Ascending aorta (tissue), 2 donors: Measurements from ENCODE around the gene SART1. TPM values are rescaled to one million over a fixed set of nuclear protein-coding genes. Genes with fewer than 3 reads are reported as not detected.

ENCODE experiments used
- DNase-seq, 2 donors: peaks; one replicate each; pipeline ENCODE4 v3.0.0-alpha.2; 2019; ENCODE audit warnings: low spot score in 2 of 2
- H3K27ac ChIP-seq, 2 donors: fragments of 200-600 bp; sonication (generic); one replicate each; pipeline ENCODE4 v1.5.1; 2016 to 2017; ENCODE audit warnings: mild to moderate bottlenecking in 1 of 2
- H3K27me3 ChIP-seq: fragments of 200-600 bp; sonication (generic); one replicate; pipeline ENCODE4 v1.5.1; 2017
- H3K36me3 ChIP-seq, 2 donors: fragments of 200-600 bp; sonication (generic); one replicate each; pipeline ENCODE4 v1.5.1; 2016
- H3K4me1 ChIP-seq, 2 donors: fragments of 200-600 bp; sonication (generic); one replicate each; pipeline ENCODE4 v1.5.1; 2016 to 2017; ENCODE audit warnings: mild to moderate bottlenecking in 1 of 2
- H3K4me3 ChIP-seq, 2 donors: fragments of 200-600 bp; sonication (generic); one replicate each; pipeline ENCODE4 v1.5.1; 2016 to 2017; ENCODE audit warnings: mild to moderate bottlenecking in 1 of 2
- H3K9me3 ChIP-seq, 2 donors: fragments of 200-600 bp; sonication (generic); one replicate each; pipeline ENCODE4 v1.5.1; 2016
- intact Hi-C: fragments of 100-400 bp; cut with DNase I; formaldehyde crosslinking; loops from one replicate; pipeline ENCODE4 v1.15.1; 2023
- total RNA-seq: library from RNA; depleted of rRNA; stranded (reverse); fragments of >200 nt; gene quantifications from one replicate; pipeline ENCODE4 v1.1.0, GENCODE V29; 2016
- TF ChIP-seq, protein P1 (sequence below), 3 experiments: fragments of 200-600 bp in 2 of 3; fragments of 450-650 bp in 1 of 3; sonication (generic) in 2 of 3; IDR thresholded peaks; one replicate each; pipeline ENCODE4 v1.5.1; 2016 to 2019; ENCODE audit warnings: antibody characterized with exemption in 3 of 3, mild to moderate bottlenecking in 1 of 3, moderate library complexity in 1 of 3

SART1 gene
- total RNA-seq, 1 donor from 2014 or later, result 28.4 TPM

GRCh38 chr11:65982824-65983588, 21.5 kb downstream of the SART1 start:
- no peaks in the 10 kb centered on the region for H3K9me3 ChIP-seq
- TF ChIP-seq, protein P1, sequence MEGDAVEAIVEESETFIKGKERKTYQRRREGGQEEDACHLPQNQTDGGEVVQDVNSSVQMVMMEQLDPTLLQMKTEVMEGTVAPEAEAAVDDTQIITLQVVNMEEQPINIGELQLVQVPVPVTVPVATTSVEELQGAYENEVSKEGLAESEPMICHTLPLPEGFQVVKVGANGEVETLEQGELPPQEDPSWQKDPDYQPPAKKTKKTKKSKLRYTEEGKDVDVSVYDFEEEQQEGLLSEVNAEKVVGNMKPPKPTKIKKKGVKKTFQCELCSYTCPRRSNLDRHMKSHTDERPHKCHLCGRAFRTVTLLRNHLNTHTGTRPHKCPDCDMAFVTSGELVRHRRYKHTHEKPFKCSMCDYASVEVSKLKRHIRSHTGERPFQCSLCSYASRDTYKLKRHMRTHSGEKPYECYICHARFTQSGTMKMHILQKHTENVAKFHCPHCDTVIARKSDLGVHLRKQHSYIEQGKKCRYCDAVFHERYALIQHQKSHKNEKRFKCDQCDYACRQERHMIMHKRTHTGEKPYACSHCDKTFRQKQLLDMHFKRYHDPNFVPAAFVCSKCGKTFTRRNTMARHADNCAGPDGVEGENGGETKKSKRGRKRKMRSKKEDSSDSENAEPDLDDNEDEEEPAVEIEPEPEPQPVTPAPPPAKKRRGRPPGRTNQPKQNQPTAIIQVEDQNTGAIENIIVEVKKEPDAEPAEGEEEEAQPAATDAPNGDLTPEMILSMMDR (IDR thresholded peaks at IDR 0.05), result no peak
- DNase-seq, result no peak
- intact Hi-C loops, result no loop called here
- peaks cover 14 to 22% of the 10 kb centered on the region in 2 donors for H3K36me3 ChIP-seq
- no peaks in the 10 kb centered on the region for H3K27me3 ChIP-seq
- H3K4me3 ChIP-seq, result no peak overlapping the region
- H3K4me1 ChIP-seq, result no peaks in the 10 kb centered on the region
- no peak overlapping the region for H3K27ac ChIP-seq

- no peak overlapping the region for H3K27ac ChIP-seq
- no peak for DNase-seq
- H3K36me3 ChIP-seq, result peaks cover 8 to 16% of the 10 kb centered on the region in 2 donors
- no peaks in the 10 kb centered on the region for H3K27me3 ChIP-seq
- no peaks in the 10 kb centered on the region for H3K4me1 ChIP-seq
- TF ChIP-seq, protein P1 (IDR thresholded peaks at IDR 0.05), result no peak
- no peaks in the 10 kb centered on the region for H3K9me3 ChIP-seq
- no peak overlapping the region for H3K4me3 ChIP-seq
- intact Hi-C loops, result no loop called here
Observed at GRCh38 chr11:65983589-65983987, 22.1 kb downstream of the SART1 start.

DNA sequence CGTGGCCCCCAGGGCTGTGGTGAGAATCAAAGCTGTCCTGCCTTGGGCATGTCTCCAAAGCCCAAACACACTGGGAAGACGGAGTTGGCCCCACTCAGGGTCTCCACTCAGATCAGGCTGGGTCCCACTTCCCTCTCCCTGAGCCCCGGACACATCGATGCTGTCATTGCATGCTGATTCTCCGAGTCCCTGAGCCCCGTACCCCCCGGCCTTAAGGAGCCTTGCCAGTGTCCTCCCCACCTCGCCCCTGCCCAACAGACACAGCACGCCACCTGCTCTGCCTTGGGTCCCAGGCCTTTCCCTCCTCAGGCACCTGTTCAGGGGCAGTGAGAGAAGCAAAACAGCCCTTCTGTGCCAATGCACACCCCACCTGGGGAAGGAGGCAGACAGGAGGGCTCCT, 25.8 kb downstream of the SART1 start:
- Histone ChIP-seq H3K27me3 (no peaks in the 10 kb centered on the region), H3K36me3 (no peaks in the 10 kb centered on the region), H3K4me1 (no peaks in the 10 kb centered on the region), H3K9me3 (no peaks in the 10 kb centered on the region), H3K4me3 (no peak overlapping the region), H3K27ac (no peak overlapping the region)
- DNase-seq, result no peak
- TF ChIP-seq, protein P1 (IDR thresholded peaks at IDR 0.05), result no peak
- intact Hi-C loops, result no loop called here

- no peaks in the 10 kb centered on the region for H3K4me1 ChIP-seq
- peak overlapping the region; percentile 15 to 60 for H3K27ac ChIP-seq
Observed at GRCh38 chr11:65988791-65989592, 27.5 kb downstream of the SART1 start.

DNA sequence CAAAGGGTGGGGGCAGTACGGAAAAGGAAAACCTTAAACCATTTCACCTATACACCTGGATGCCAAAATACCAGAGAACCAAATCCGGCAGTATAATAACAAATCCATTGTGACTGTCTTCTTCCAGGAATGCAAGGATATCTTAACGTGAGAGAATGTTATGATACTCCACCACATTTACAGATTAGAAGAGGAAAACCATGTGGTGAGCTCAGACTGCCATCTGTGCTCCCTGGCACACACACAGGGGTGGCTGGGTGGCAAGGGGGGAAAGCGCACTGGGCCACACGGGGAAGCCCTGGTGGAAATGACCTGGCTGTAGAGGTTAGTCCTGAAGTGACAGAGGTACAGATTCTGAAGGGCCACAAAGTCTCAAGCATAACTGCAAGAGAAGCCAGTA, 30.5 kb downstream of the SART1 start:
- intact Hi-C loops, result no loop called here
- Histone ChIP-seq H3K27me3 (no peaks in the 10 kb centered on the region), H3K36me3 (peaks cover 4 to 16% of the 10 kb centered on the region in 2 donors), H3K4me1 (no peaks in the 10 kb centered on the region), H3K9me3 (no peaks in the 10 kb centered on the region), H3K27ac (no peak overlapping the region), H3K4me3 (no peak overlapping the region)
- no peak for DNase-seq
- TF ChIP-seq, protein P1 (IDR thresholded peaks at IDR 0.05), result no peak

More at GRCh38 chr11:65988791-65989592, 27.5 kb downstream of the SART1 start:
- H3K4me3 ChIP-seq, result no peak overlapping the region
- no peaks in the 10 kb centered on the region for H3K9me3 ChIP-seq
- no peaks in the 10 kb centered on the region for H3K27me3 ChIP-seq
- TF ChIP-seq, protein P1 (IDR thresholded peaks at IDR 0.05), result peak; percentile 95 to 98 (median 98)
- H3K36me3 ChIP-seq, result no peaks in the 10 kb centered on the region
- intact Hi-C loops, result loop anchor here (1.0 to 2.0 kb wide), 4 partner anchors 28 to 282 kb away; partner anchors contain the start of gene SART1
- DNase-seq, result peak; percentile 61 to 97
